ENCODE measurements around the gene SFXN2. TPM values are rescaled to one million over a fixed set of nuclear protein-coding genes. Genes with fewer than 3 reads are reported as not detected.

SFXN2 gene
- polyA plus RNA-seq, 1 experiment = 5.6 TPM

GRCh38 chr10:102744374-102745051 lies 30.1 kb downstream of the SFXN2 start:
- CTCF ChIA-PET = interaction anchor here (2.5 kb wide), 1 partner anchor 8 kb away, joined by 14 read pairs; no protein-coding TSS in a partner anchor
- no peaks in the 10 kb centered on the region for H3K27me3 ChIP-seq (ENCODE audit: control insufficient read depth, insufficient read depth, low read length)
- no peak for DNase-seq (ENCODE audit: low read depth)
- POLR2A ChIA-PET = interaction anchor here (0.6 kb wide), 1 partner anchor 1683 kb away, joined by 8 read pairs; no protein-coding TSS in a partner anchor
- H3K4me3 ChIP-seq (ENCODE audit: low read depth, low read length) = peak overlapping the region; percentile 90
- no peaks in the 10 kb centered on the region for H3K36me3 ChIP-seq (ENCODE audit: control insufficient read depth, insufficient read depth, low read length)
- TF ChIP-seq CTCF (IDR thresholded peaks at IDR 0.05; ENCODE audit: insufficient read depth, low read depth, low read length) = no peak

- ChIA-PET CTCF (interaction anchor here (2.5 kb wide), 1 partner anchor 8 kb away, joined by 14 read pairs; no protein-coding TSS in a partner anchor), POLR2A (no interaction called here)
- TF ChIP-seq CTCF (IDR thresholded peaks at IDR 0.05; ENCODE audit: insufficient read depth, low read depth, low read length) = no peak
- no peak for DNase-seq (ENCODE audit: low read depth)
- Histone ChIP-seq H3K4me3 (ENCODE audit: low read depth, low read length) (peak overlapping the region; percentile 90), H3K36me3 (ENCODE audit: control insufficient read depth, insufficient read depth, low read length) (no peaks in the 10 kb centered on the region), H3K27me3 (ENCODE audit: control insufficient read depth, insufficient read depth, low read length) (no peaks in the 10 kb centered on the region)
Measured at GRCh38 chr10:102745157-102745556, 30.7 kb downstream of the SFXN2 start.

- TF ChIP-seq CTCF (IDR thresholded peaks at IDR 0.05; ENCODE audit: insufficient read depth, low read depth, low read length) = no peak
- CTCF ChIA-PET = interaction anchor here (0.6 to 3.0 kb wide), 17 partner anchors 8 to 486 kb away, joined by 3 to 24 read pairs (median 3); partner anchors contain the start of gene WBP1L
- Histone ChIP-seq H3K4me3 (ENCODE audit: low read depth, low read length) (no peak overlapping the region), H3K27me3 (ENCODE audit: control insufficient read depth, insufficient read depth, low read length) (no peaks in the 10 kb centered on the region), H3K36me3 (ENCODE audit: control insufficient read depth, insufficient read depth, low read length) (no peaks in the 10 kb centered on the region)
- DNase-seq (ENCODE audit: low read depth) = peak; percentile 91
- POLR2A ChIA-PET = no interaction called here
Measured at GRCh38 chr10:102752266-102752930, 38.0 kb downstream of the SFXN2 start.

- Histone ChIP-seq H3K4me3 (ENCODE audit: low read depth, low read length) (no peak overlapping the region), H3K36me3 (ENCODE audit: control insufficient read depth, insufficient read depth, low read length) (no peaks in the 10 kb centered on the region), H3K27me3 (ENCODE audit: control insufficient read depth, insufficient read depth, low read length) (no peaks in the 10 kb centered on the region)
- peak; percentile 69 for TF ChIP-seq CTCF (IDR thresholded peaks at IDR 0.05; ENCODE audit: insufficient read depth, low read depth, low read length)
- DNase-seq (ENCODE audit: low read depth) = no peak
- POLR2A ChIA-PET = interaction anchor here (0.5 kb wide), 1 partner anchor 10 kb away, joined by 3 read pairs; the partner anchor contains the start of gene WBP1L
- CTCF ChIA-PET = interaction anchor here (0.8 to 3.0 kb wide), 20 partner anchors 9 to 485 kb away, joined by 3 to 24 read pairs (median 3); partner anchors contain the start of gene WBP1L
Measured at GRCh38 chr10:102752934-102753664, 38.7 kb downstream of the SFXN2 start.

Measured in BJ (cell line).